ENCODE results near the gene PDK3. TPM values are rescaled to one million over a fixed set of nuclear protein-coding genes. Genes with fewer than 3 reads are reported as not detected.

Gene PDK3
- total RNA-seq, 1 experiment from 2014 or later, result 47.3 TPM

GRCh38 chrX:24424948-24425347, 40.1 kb upstream of the PDK3 start:
- no peaks in the 10 kb centered on the region for H3K27me3 Mint-ChIP-seq (ENCODE audit: low read depth)
- no peaks in the 10 kb centered on the region for H3K79me1 ChIP-seq (ENCODE audit: insufficient read depth, low read depth, low read length, poor library complexity, severe bottlenecking)
- H2BK120ac ChIP-seq (ENCODE audit: low read depth, low read length, poor library complexity, severe bottlenecking), result no peak overlapping the region
- H3K9me3 ChIP-seq (ENCODE audit: control insufficient read depth, low read depth, low read length), result no peaks in the 10 kb centered on the region
- no peaks in the 10 kb centered on the region for H3K4me1 ChIP-seq (ENCODE audit: insufficient read depth, low read length)
- no peak overlapping the region for H2BK15ac ChIP-seq (ENCODE audit: low read depth, low read length)
- H3K27ac ChIP-seq (ENCODE audit: insufficient read length, low read depth, low read length), result no peak overlapping the region
- H3K56ac ChIP-seq (ENCODE audit: insufficient read length, low read depth, low read length), result no peak overlapping the region
- no peak for TF ChIP-seq CTCF (conservative IDR thresholded peaks at IDR 0.05)
- no peak for DNase-seq
- H3K9ac ChIP-seq (ENCODE audit: extremely low read depth, insufficient read length, low read length), result no peak overlapping the region
- no peak overlapping the region for H4K8ac ChIP-seq (replicated peaks; ENCODE audit: insufficient read length, low read depth, low read length)
- H4K91ac ChIP-seq (ENCODE audit: insufficient read length, low read depth, low read length), result no peak overlapping the region
- H3K79me2 ChIP-seq (ENCODE audit: insufficient read depth, low read length), result no peaks in the 10 kb centered on the region
- H3K23me2 ChIP-seq (ENCODE audit: insufficient read length, low read depth, low read length, poor library complexity, severe bottlenecking), result no peaks in the 10 kb centered on the region
- no peak overlapping the region for H3K23ac ChIP-seq (ENCODE audit: insufficient read length, low read depth, low read length)
- no peak overlapping the region for H3K18ac ChIP-seq (ENCODE audit: insufficient read length, low read depth, low read length)
- no peak overlapping the region for H2AK5ac ChIP-seq (ENCODE audit: insufficient read length, low read length)
- no peaks in the 10 kb centered on the region for H3K27me3 ChIP-seq (ENCODE audit: insufficient read depth, low read length)
- no peak overlapping the region for H3K4ac ChIP-seq (ENCODE audit: low read depth, low read length)
- no peak overlapping the region for H3K4me3 Mint-ChIP-seq
- H3K14ac ChIP-seq (ENCODE audit: insufficient read depth, low read length), result no peak overlapping the region
- no peak overlapping the region for H3K4me2 ChIP-seq (ENCODE audit: insufficient read depth, insufficient read length, low read length)
- H3K9me3 Mint-ChIP-seq, result peaks cover 15 to 17% of the 10 kb centered on the region in 2 experiments; a peak in 4 of 5 replicates
- no peaks in the 10 kb centered on the region for H4K20me1 ChIP-seq (ENCODE audit: control insufficient read depth, insufficient read depth, insufficient read length)
- WGBS (ENCODE audit: extremely low coverage, insufficient read length, low lambda C conversion rate), result no CpG with 5 or more reads among the region's 8 CpGs
- H3K36me3 Mint-ChIP-seq (ENCODE audit: insufficient read depth in 1 of 3, low read depth in 3 of 3), result peaks cover 1 to 10% (median 2%) of the 10 kb centered on the region in 3 experiments; a peak in 4 of 7 replicates
- H2BK12ac ChIP-seq (ENCODE audit: insufficient read length, low read depth, low read length), result no peak overlapping the region
- H3K27ac Mint-ChIP-seq, result no peak overlapping the region
- no peak overlapping the region for H2BK20ac ChIP-seq (ENCODE audit: low read depth, low read length, poor library complexity, severe bottlenecking)
- H3T11ph ChIP-seq (ENCODE audit: low read length), result no peak overlapping the region
- no peak overlapping the region for H4K5ac ChIP-seq (ENCODE audit: insufficient read length, low read depth, low read length)
- H2BK5ac ChIP-seq (ENCODE audit: insufficient read length, low read length), result no peak overlapping the region
- peaks cover 15 to 20% of the 10 kb centered on the region in 2 experiments for H3K4me1 Mint-ChIP-seq
- no peak overlapping the region for H2AFZ ChIP-seq (ENCODE audit: low read length)

Data from H9 (cell line).